Stimulated activated CD4-positive, alpha-beta T cell treated with anti-CD3 and anti-CD28 coated beads, TNF-alpha, amount 100 ng/mL, for 48 hours (primary cell): ENCODE measurements around the gene CHRND.

Experiments used
- DNase-seq, 3 donors: peaks; one replicate each; pipeline ENCODE4 v3.0.0-alpha.2; 2020; ENCODE audit warnings: low read depth in 3 of 3

Gene CHRND

GRCh38 chr2:232573042-232573441 is 47.1 kb downstream of the CHRND start:
- DNase-seq = no peak

DNA sequence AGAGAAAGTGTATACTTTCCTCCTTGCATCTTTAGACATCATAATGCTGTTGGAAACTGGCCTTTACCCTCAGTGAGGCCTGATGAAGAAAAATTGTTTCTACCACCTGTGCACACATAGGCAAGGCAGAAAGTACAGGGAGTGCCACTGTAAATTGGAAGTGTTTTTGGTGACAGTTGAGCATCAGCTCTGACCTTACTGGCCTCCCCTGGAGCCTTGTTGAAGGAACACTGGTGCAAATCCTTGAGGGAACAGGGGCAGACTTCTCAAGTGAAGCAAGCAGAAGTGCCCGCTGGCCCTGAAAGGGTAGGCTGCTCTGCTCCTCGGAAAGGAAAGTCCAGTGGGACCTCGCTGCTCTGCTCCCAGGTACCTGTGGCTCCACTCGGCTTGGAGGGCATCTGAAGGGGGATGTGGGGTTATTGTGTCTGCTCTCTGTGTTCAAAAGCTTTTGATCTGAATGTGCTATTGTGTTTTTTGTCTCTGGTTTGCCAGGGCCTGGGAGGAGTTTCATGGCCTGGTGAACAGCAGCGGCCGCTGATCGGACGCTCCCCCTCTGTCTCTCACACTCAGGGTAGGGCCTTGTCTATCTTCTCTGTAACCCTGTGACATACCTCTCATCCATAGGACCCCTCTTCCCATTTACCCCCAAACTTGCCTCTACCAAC is 47.9 kb downstream of the CHRND start:
- DNase-seq = no peak

GRCh38 chr2:232574674-232575403 is 48.9 kb downstream of the CHRND start:
- DNase-seq = no peak

DNA sequence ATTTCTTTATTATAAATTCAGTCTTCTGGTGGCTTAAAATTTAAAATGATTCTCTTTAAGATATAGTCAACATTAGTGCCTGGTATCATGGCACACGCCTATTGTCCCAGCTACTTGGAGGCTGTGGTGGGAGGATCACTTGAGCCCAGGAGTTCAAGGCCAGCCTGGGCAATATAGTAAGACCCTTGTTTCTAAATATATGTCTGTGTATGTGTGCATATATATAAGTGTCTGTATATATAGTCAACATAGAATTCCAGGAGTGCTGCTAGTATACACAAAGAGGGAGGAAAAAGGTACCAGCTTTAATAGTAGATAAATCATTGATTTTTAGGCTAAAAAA is 49.4 kb downstream of the CHRND start:
- DNase-seq = no peak

DNA sequence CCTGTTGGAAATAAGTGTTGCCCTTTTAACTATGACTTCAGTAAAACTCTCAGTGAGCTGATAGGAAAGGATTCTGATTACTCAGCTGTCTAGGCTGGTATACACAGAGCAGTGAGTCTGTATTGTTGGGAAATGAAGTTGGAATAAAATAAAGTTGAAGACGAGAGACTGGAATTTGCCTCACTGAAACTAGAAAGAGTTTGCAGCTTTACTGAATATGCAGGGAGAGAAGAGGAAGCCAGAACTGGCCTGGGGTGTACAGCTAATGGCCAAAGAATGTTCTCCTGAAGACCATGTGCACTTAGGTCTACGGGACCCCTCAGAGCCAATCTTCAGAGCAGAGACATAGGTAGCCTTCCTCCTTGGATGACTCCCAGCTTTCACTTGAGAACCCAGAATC is 51.0 kb downstream of the CHRND start:
- DNase-seq = no peak

DNA sequence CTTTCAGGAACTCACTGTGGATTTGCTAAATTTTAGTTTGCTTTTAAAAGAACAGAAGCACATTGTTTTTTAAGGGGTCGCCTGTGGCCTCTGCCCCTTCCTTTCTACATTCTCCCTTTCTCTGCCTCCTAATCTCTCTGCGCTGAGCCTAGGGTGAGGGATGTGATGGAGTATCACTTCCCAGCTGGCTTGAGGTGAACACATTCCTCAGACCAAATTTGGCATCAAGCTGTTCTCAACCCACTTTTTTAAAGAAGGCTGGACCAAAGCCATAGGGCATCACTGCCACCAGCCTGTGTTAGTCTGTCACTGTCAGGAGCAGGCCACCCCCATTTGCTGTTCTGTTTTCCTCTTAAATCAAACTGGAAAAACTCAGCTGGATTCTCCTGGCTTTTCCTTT is 51.9 kb downstream of the CHRND start:
- no peak for DNase-seq

DNA sequence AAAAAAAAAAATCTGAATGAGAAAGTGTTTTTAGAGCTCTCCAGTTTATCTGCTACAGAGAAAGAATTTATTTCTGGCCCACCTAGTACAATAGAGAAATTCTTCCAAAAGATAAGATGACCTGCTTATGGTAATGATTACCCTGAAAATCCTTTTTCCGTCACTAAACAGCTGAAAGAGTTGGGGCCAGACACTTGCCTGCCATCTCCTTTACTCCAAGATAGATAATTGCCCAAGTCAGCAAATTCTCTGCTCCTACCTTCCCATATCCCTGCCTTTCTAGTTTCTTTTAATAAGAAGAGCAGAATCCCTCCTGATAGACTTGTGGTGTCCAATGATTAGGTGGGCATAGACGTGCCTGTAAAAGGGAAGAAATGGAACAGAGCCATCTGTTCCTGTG is 52.7 kb downstream of the CHRND start:
- DNase-seq = no peak

DNA sequence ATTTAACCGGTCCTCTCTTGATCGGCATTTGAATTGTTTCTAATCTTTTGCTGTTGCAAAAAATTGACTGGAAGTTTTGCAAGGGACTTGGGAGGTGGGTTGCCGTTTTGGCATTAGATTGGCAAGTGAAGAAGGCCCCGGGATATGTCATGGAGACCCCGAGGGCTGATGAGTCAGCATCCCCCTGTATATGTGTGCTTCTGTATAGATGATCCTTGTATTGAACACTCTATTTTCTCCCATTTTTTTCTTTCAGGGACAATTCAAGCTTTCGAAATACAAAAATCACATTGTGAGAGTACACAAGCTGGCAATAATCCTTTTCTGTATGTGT is 54.7 kb downstream of the CHRND start:
- no peak for DNase-seq

DNA sequence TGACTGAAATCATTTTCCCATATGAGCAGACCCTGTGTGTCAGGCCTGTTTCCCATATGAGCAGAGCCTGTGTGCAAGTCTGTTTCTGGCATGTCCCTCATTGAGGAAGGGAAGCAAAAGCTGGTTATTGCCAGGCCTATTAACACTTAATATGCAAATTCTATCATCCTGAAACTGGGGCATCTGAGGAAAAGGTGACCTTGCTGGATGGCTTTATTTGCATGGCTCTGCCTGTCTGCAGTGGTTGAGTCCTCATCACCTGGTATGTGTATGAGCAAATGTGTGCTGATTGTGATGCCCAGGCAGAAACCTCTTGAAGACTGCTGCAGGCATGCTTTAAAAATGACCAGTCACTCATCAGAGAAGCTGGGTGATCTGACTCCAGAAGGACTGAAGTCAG is 55.8 kb downstream of the CHRND start:
- DNase-seq = no peak

GRCh38 chr2:232584238-232584637 is 58.3 kb downstream of the CHRND start:
- DNase-seq = no peak
